PFSK-1 (cell line): ENCODE measurements around the gene KLRK1.

Experiments
- POLR2AphosphoS5 ChIP-seq: IDR thresholded peaks from 2 replicates; pipeline ENCODE4 v1.6.1; 2012; ENCODE audit warnings: low read depth, mild to moderate bottlenecking, control low read depth, low read length, moderate library complexity
- SIN3A ChIP-seq: IDR thresholded peaks from 2 replicates; pipeline ENCODE4 v1.6.1; 2012; ENCODE audit warnings: mild to moderate bottlenecking, low read length, moderate library complexity, borderline replicate concordance; ENCODE audit not compliant: insufficient read depth
- TAF1 ChIP-seq: IDR thresholded peaks from 2 replicates; pipeline ENCODE4 v1.6.1; 2012; ENCODE audit warnings: low read length, control low read depth, borderline replicate concordance; ENCODE audit not compliant: insufficient read depth
- TF ChIP-seq, protein P1 (sequence below), 2 experiments: IDR thresholded peaks; 2 replicates each; pipeline versions ENCODE4 v1.6.1 to v1.8.0; 2011 to 2012; ENCODE audit warnings: low read depth in 2 of 2, low read length in 2 of 2, control low read depth in 1 of 2, inconsistent platforms in 1 of 2, mild to moderate bottlenecking in 1 of 2, moderate library complexity in 1 of 2; ENCODE audit not compliant: insufficient read depth in 1 of 2

DNA sequence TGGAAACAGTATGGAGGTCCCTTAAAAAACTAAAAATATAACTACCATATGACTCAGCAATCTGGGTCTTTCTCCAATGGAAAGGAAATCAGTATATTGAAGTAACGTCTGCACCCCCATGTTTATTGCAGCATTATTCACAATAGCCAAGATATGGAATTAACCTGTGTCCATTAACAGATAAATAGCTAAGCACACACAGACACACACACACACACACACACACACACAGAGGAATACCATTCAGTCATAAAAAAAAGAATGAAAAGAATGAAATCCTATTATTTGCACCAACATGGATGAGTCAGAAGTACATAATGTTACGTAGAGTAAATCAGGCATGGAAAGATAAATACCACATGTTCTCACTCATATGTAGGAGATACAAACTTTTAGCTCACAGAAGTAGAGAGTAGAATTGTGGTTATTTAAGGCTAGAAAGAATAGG is 4.7 kb downstream of the KLRK1 start:
- no peak for TF ChIP-seq POLR2AphosphoS5
- no peak for TF ChIP-seq SIN3A
- TF ChIP-seq, protein P1, sequence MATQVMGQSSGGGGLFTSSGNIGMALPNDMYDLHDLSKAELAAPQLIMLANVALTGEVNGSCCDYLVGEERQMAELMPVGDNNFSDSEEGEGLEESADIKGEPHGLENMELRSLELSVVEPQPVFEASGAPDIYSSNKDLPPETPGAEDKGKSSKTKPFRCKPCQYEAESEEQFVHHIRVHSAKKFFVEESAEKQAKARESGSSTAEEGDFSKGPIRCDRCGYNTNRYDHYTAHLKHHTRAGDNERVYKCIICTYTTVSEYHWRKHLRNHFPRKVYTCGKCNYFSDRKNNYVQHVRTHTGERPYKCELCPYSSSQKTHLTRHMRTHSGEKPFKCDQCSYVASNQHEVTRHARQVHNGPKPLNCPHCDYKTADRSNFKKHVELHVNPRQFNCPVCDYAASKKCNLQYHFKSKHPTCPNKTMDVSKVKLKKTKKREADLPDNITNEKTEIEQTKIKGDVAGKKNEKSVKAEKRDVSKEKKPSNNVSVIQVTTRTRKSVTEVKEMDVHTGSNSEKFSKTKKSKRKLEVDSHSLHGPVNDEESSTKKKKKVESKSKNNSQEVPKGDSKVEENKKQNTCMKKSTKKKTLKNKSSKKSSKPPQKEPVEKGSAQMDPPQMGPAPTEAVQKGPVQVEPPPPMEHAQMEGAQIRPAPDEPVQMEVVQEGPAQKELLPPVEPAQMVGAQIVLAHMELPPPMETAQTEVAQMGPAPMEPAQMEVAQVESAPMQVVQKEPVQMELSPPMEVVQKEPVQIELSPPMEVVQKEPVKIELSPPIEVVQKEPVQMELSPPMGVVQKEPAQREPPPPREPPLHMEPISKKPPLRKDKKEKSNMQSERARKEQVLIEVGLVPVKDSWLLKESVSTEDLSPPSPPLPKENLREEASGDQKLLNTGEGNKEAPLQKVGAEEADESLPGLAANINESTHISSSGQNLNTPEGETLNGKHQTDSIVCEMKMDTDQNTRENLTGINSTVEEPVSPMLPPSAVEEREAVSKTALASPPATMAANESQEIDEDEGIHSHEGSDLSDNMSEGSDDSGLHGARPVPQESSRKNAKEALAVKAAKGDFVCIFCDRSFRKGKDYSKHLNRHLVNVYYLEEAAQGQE (IDR thresholded peaks at IDR 0.05; ENCODE audit: insufficient read depth in 1 of 2, low read depth in 2 of 2, low read length in 2 of 2) = no peak
- no peak for TF ChIP-seq TAF1
